HepG2 (cell line): ENCODE measurements around the gene ZFYVE28. TPM values are rescaled to one million over a fixed set of nuclear protein-coding genes. Genes with fewer than 3 reads are reported as not detected.

Source experiments
- ATAC-seq: fragments of 200-7000 bp; cut with Tn5 transposase; 3 replicates; pipeline ENCODE4 v1.9.1; 2020; ENCODE audit warnings: mild to moderate bottlenecking, moderate library complexity
- BruUV-seq: library from RNA; stranded (reverse); fragments of 400-500 nt; replicated peaks from 2 replicates; lab custom pipeline; 2021; lab: Mats Ljungman, UMichigan
- CTCF ChIA-PET: fragments of 300-600 bp; formaldehyde crosslinking; extraction: SDS; loops from one replicate; lab custom pipeline; 2021; ENCODE audit warnings: low total read pairs, inconsistent platforms, low intra/inter-chr PET ratio; lab: Yijun Ruan, JAX
- POLR2A ChIA-PET: fragments of 350-600 bp; sonication (Branson Sonifier 250); formaldehyde crosslinking; loops from one replicate; lab custom pipeline; 2020; ENCODE audit warnings: antibody characterized with exemption, inconsistent platforms; lab: Yijun Ruan, JAX
- DNase-seq: peaks from one replicate; pipeline ENCODE4 v3.0.0-alpha.2; 2015; ENCODE audit warnings: low spot score
- FAIRE-seq: peaks from 3 replicates; lab custom pipeline; 2011; peaks lifted over from hg19 to GRCh38; lab: Jason Lieb, UNC
- H2AFZ ChIP-seq: one replicate; pipeline ENCODE4 v1.6.1; 2011; ENCODE audit warnings: low read length, inconsistent platforms
- H3K27ac ChIP-seq: fragments of 300-600 bp; 3 replicates; pipeline ENCODE4 v1.8.0; 2011; ENCODE audit warnings: mixed run types, mild to moderate bottlenecking, mixed read lengths, low read length, inconsistent platforms; ENCODE audit not compliant: insufficient read depth; ENCODE audit errors: extremely low read length
- H3K27me3 ChIP-seq, 2 experiments: fragments of 200-600 bp in 1 of 2; 2 replicates in 1 of 2; 3 replicates in 1 of 2; pipeline versions ENCODE4 v1.6.0 to v1.8.0; 2011; ENCODE audit warnings: low read length in 2 of 2, mild to moderate bottlenecking in 2 of 2, moderate library complexity in 2 of 2, inconsistent platforms in 1 of 2; ENCODE audit not compliant: insufficient read depth in 2 of 2, control insufficient read depth in 1 of 2
- H3K36me3 ChIP-seq, 2 experiments: fragments of 200-600 bp in 1 of 2; replicated peaks in 1 of 2; 2 replicates in 1 of 2; 3 replicates in 1 of 2; pipeline versions ENCODE4 v1.5.1 to v1.8.0; 2011; ENCODE audit warnings: low read length in 2 of 2, inconsistent platforms in 1 of 2; ENCODE audit not compliant: insufficient read depth in 2 of 2, control insufficient read depth in 1 of 2
- H3K4me1 ChIP-seq: 2 replicates; pipeline ENCODE4 v1.5.1; 2012; ENCODE audit warnings: low read length, inconsistent platforms; ENCODE audit not compliant: insufficient read depth
- H3K4me2 ChIP-seq: 2 replicates; pipeline ENCODE4 v1.6.0; 2011; ENCODE audit warnings: low read depth, low read length, inconsistent platforms
- H3K4me3 ChIP-seq, 3 experiments: fragments of 200-600 bp in 1 of 3; sonication (generic), shearing (Covaris generic) in 1 of 3; replicated peaks in 1 of 3; 2 replicates each; pipeline ENCODE4 v1.5.1; 2011 to 2016; ENCODE audit warnings: low read length in 3 of 3, inconsistent platforms in 2 of 3, low read depth in 2 of 3, mild to moderate bottlenecking in 2 of 3, control low read depth in 1 of 3, mixed read lengths in 1 of 3; ENCODE audit not compliant: insufficient read depth in 1 of 3
- H3K79me2 ChIP-seq: one replicate; pipeline ENCODE4 v1.6.1; 2011; ENCODE audit warnings: low read length, inconsistent platforms; ENCODE audit not compliant: insufficient read depth
- H3K9ac ChIP-seq: 2 replicates; pipeline ENCODE4 v1.6.0; 2011; ENCODE audit warnings: mild to moderate bottlenecking, low read depth, low read length, inconsistent platforms; ENCODE audit not compliant: insufficient read depth
- H3K9me3 ChIP-seq: 2 replicates; pipeline ENCODE4 v1.5.1; 2012; ENCODE audit warnings: mild to moderate bottlenecking, low read length
- H4K20me1 ChIP-seq: 2 replicates; pipeline ENCODE4 v1.6.0; 2011; ENCODE audit warnings: inconsistent platforms, mild to moderate bottlenecking, low read length, moderate library complexity; ENCODE audit not compliant: insufficient read depth
- AGO2 ChIP-seq: fragments of 200-400 bp; formaldehyde crosslinking; optimal IDR thresholded peaks from 2 replicates; pipeline ENCODE3; 2017; ENCODE audit warnings: mild to moderate bottlenecking, low read depth, low read length, moderate library complexity
- CBX1 ChIP-seq: IDR thresholded peaks from one replicate; pipeline ENCODE4 v1.6.1; 2016; ENCODE audit warnings: antibody characterized with exemption, low read depth
- CBX5 ChIP-seq: sonication (generic); formaldehyde crosslinking; IDR thresholded peaks from 2 replicates; pipeline ENCODE4 v1.4.0; 2020; ENCODE audit warnings: missing genetic modification reagents, borderline replicate concordance
- CEBPB ChIP-seq: IDR thresholded peaks from 2 replicates; pipeline ENCODE4 v1.6.1; 2011; ENCODE audit warnings: low read depth, low read length, improper control_type of control experiment, borderline replicate concordance
- CENPT ChIP-seq: sonication (generic); formaldehyde crosslinking; IDR thresholded peaks from 2 replicates; pipeline ENCODE4 v1.8.0; 2022; ENCODE audit warnings: low read depth, mild to moderate bottlenecking, moderate library complexity, missing genetic modification reagents
- HDAC2 ChIP-seq: sonication (generic); formaldehyde crosslinking; IDR thresholded peaks from 2 replicates; pipeline ENCODE4 v1.4.0; 2020; ENCODE audit warnings: missing genetic modification reagents
- KLF12 ChIP-seq: sonication (generic); formaldehyde crosslinking; IDR thresholded peaks from 2 replicates; pipeline ENCODE4 v1.4.0; 2020; ENCODE audit warnings: missing genetic modification reagents, borderline replicate concordance
- MAFK ChIP-seq, 2 experiments: IDR thresholded peaks in 1 of 2; conservative IDR thresholded peaks in 1 of 2; 2 replicates each; pipeline ENCODE4 v1.6.1; 2011; ENCODE audit warnings: improper control_type of control experiment in 2 of 2, low read length in 2 of 2
- RBM39 ChIP-seq: fragments of 200-400 bp; formaldehyde crosslinking; IDR thresholded peaks from one replicate; pipeline ENCODE4 v1.6.1; 2018; ENCODE audit warnings: antibody characterized with exemption, mild to moderate bottlenecking, low read depth, low read length; ENCODE audit not compliant: poor library complexity, severe bottlenecking
- RXRA ChIP-seq: sonication (generic); formaldehyde crosslinking; IDR thresholded peaks from 2 replicates; pipeline ENCODE4 v1.5.1; 2020; ENCODE audit warnings: missing genetic modification reagents
- SALL2 ChIP-seq: sonication (generic); formaldehyde crosslinking; IDR thresholded peaks from 2 replicates; pipeline ENCODE4 v1.8.1; 2023; ENCODE audit warnings: mild to moderate bottlenecking, missing genetic modification reagents, inconsistent platforms
- SIX4 ChIP-seq: sonication (generic); formaldehyde crosslinking; IDR thresholded peaks from 2 replicates; pipeline ENCODE4 v1.4.0; 2020; ENCODE audit warnings: missing genetic modification reagents
- ZBTB38 ChIP-seq: sonication (generic); formaldehyde crosslinking; IDR thresholded peaks from 2 replicates; pipeline ENCODE4 v1.5.1; 2020; ENCODE audit warnings: mild to moderate bottlenecking, missing genetic modification reagents
- ZFP36L1 ChIP-seq: sonication (generic); formaldehyde crosslinking; IDR thresholded peaks from 2 replicates; pipeline ENCODE4 v1.8.0; 2022; ENCODE audit warnings: mild to moderate bottlenecking, missing genetic modification reagents, moderate library complexity
- ZNF263 ChIP-seq: sonication (generic); formaldehyde crosslinking; IDR thresholded peaks from 2 replicates; pipeline ENCODE4 v1.4.0; 2020; ENCODE audit warnings: missing genetic modification reagents
- ZNF879 ChIP-seq: sonication (generic); formaldehyde crosslinking; IDR thresholded peaks from 2 replicates; pipeline ENCODE4 v1.8.1; 2023; ENCODE audit warnings: missing genetic modification reagents
- WGBS: methylation state at CpG from one replicate; pipeline ENCODE4 v1.1.6; 2017; ENCODE audit warnings: low lambda C conversion rate; 5-methylcytosine and 5-hydroxymethylcytosine counted together
- in situ Hi-C: cut with HindIII; loops from 2 replicates; pipeline ENCODE4 v1.10.0; 2017; ENCODE audit warnings: low pct_unique_long_range_greater_than_20kb; ENCODE audit not compliant: extremely low pct_ligation_motif_present
- intact Hi-C: fragments of 100-400 bp; cut with micrococcal nuclease; formaldehyde crosslinking; loops from one replicate; pipeline ENCODE4 v1.10.0; 2022; ENCODE audit not compliant: unreplicated experiment
- polyA plus RNA-seq, 8 experiments: library from polyadenylated mRNA; depleted of rRNA in 3 of 8; stranded (reverse) in 7 of 8; unstranded in 1 of 8; fragments of >200 nt; fragmentation: Illumina TruSeq in 4 of 8; extraction: Trizol in 4 of 8; gene quantifications; 2 replicates each; pipeline versions ENCODE4 v1.2.1 to v1.2.3, GENCODE V29; 2011 to 2016; ENCODE audit warnings: low read depth in 4 of 8, missing spikeins in 1 of 8, mixed read lengths in 1 of 8; ENCODE audit not compliant: insufficient read depth in 1 of 8
- total RNA-seq, 5 experiments: library from RNA; depleted of rRNA; stranded (reverse); fragments of >200 nt; fragmentation: Illumina TruSeq; extraction: Trizol; gene quantifications; 2 replicates each; pipeline ENCODE4 v1.2.3, GENCODE V29; 2016; ENCODE audit warnings: low read depth in 1 of 5
- TF ChIP-seq, protein P1 (sequence below): sonication (generic); formaldehyde crosslinking; conservative IDR thresholded peaks from 2 replicates; pipeline ENCODE4 v1.8.0; 2022; ENCODE audit warnings: mild to moderate bottlenecking, moderate library complexity, missing genetic modification reagents
- TF ChIP-seq, protein P2 (sequence below): sonication (generic); formaldehyde crosslinking; IDR thresholded peaks from 2 replicates; pipeline ENCODE4 v1.4.0; 2020; ENCODE audit warnings: missing genetic modification reagents, borderline replicate concordance
- TF ChIP-seq, protein P3 (sequence below): sonication (generic); formaldehyde crosslinking; IDR thresholded peaks from 2 replicates; pipeline ENCODE4 v1.4.0; 2020; ENCODE audit warnings: mild to moderate bottlenecking, missing genetic modification reagents

ZFYVE28 gene
- total and polyA plus RNA-seq, 2 of the 13 experiments (the other 11 are each of a cell fraction or from before 2014, with no cell fraction given), result 0.12 to 0.22 TPM

DNA sequence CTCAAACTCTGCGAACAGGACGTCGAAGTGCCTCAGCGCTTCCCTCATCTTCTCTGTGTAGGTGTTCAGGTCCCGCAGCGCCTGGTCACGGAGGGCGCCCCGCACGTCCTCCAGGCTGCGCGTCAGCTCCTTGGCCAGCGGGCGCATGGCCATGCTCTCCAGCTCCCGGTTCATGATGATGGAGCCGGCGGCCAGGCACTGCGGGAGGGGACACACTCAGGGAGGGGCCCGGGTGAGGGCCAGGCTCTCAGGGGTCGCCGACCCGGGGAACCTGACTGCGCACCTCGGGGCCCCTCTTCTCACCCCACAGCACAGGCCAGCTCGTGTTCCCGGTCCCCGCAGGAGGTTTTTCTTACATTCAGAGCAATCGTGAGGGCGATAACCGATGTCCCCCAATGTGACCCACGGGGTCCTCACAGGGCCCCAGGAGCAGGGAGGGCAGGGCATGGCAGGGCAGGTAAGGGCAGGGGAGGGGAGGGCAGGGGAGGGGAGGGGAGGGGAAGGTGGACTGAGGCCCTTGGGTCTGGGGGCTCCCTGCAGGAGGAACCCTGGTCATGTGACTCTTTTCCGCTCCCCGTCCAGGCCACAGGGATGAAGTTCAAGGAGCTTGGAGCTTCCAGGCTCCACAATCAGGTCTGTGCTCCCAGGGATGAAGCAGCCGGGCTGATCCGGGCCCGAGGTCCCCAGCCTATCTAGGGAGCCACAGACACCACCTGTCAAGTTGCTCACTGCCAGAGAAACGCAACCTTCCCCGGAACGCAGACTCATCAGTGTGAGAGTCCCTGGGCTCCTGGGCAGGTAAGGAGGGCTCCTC lies 78.8 kb downstream of the ZFYVE28 start:
- no peak overlapping the region for H3K27ac ChIP-seq
- no peaks in the 10 kb centered on the region for H3K36me3 ChIP-seq
- WGBS, result no CpG with 5 or more reads among the region's 39 CpGs
- no peak overlapping the region for H3K4me3 ChIP-seq
- in situ Hi-C loops, result no loop called here
- H4K20me1 ChIP-seq, result no peaks in the 10 kb centered on the region
- peaks cover 7 to 15% of the 10 kb centered on the region in 2 experiments for H3K27me3 ChIP-seq
- no TSS peak for BruUV-seq
- ChIA-PET POLR2A (no interaction called here), CTCF (no interaction called here)
- H3K4me2 ChIP-seq, result no peak overlapping the region
- FAIRE-seq (no peak), ATAC-seq (peak; percentile 21; the same call in 1 of the 3 replicates), DNase-seq (no peak)
- H3K79me2 ChIP-seq, result no peaks in the 10 kb centered on the region
- intact Hi-C loops, result no loop called here
- no peak overlapping the region for H2AFZ ChIP-seq
- H3K4me1 ChIP-seq, result no peaks in the 10 kb centered on the region
- no peaks in the 10 kb centered on the region for H3K9me3 ChIP-seq
- no peak overlapping the region for H3K9ac ChIP-seq
- TF ChIP-seq ZNF263 (peak; percentile 20; the same call in 1 of the 2 replicates), CENPT (CRISPR knock-in tag) (no peak), SALL2 (CRISPR knock-in tag) (no peak), RXRA (CRISPR knock-in tag) (no peak), ZBTB38 (0 out of 2 replicates have a peak, but pooled peaks have one; percentile 29), RBM39 (no peak), CBX5 (CRISPR knock-in tag) (no peak), ZNF879 (no peak), SIX4 (CRISPR knock-in tag) (no peak), AGO2 (no peak), KLF12 (no peak), CBX1 (no peak), HDAC2 (CRISPR knock-in tag) (no peak), ZFP36L1 (no peak), CEBPB (no peak), MAFK (conservative IDR thresholded peaks at IDR 0.05 in 1 of 2, IDR thresholded peaks at IDR 0.05 in 1 of 2; ENCODE audit: low read length in 2 of 2) (no peak)
- TF ChIP-seq, protein P1, sequence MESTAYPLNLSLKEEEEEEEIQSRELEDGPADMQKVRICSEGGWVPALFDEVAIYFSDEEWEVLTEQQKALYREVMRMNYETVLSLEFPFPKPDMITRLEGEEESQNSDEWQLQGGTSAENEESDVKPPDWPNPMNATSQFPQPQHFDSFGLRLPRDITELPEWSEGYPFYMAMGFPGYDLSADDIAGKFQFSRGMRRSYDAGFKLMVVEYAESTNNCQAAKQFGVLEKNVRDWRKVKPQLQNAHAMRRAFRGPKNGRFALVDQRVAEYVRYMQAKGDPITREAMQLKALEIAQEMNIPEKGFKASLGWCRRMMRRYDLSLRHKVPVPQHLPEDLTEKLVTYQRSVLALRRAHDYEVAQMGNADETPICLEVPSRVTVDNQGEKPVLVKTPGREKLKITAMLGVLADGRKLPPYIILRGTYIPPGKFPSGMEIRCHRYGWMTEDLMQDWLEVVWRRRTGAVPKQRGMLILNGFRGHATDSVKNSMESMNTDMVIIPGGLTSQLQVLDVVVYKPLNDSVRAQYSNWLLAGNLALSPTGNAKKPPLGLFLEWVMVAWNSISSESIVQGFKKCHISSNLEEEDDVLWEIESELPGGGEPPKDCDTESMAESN (CRISPR knock-in tag), result no peak
- TF ChIP-seq, protein P2, sequence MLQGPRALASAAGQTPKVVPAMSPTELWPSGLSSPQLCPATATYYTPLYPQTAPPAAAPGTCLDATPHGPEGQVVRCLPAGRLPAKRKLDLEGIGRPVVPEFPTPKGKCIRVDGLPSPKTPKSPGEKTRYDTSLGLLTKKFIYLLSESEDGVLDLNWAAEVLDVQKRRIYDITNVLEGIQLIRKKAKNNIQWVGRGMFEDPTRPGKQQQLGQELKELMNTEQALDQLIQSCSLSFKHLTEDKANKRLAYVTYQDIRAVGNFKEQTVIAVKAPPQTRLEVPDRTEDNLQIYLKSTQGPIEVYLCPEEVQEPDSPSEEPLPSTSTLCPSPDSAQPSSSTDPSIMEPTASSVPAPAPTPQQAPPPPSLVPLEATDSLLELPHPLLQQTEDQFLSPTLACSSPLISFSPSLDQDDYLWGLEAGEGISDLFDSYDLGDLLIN (CRISPR knock-in tag), result no peak
- TF ChIP-seq, protein P3, sequence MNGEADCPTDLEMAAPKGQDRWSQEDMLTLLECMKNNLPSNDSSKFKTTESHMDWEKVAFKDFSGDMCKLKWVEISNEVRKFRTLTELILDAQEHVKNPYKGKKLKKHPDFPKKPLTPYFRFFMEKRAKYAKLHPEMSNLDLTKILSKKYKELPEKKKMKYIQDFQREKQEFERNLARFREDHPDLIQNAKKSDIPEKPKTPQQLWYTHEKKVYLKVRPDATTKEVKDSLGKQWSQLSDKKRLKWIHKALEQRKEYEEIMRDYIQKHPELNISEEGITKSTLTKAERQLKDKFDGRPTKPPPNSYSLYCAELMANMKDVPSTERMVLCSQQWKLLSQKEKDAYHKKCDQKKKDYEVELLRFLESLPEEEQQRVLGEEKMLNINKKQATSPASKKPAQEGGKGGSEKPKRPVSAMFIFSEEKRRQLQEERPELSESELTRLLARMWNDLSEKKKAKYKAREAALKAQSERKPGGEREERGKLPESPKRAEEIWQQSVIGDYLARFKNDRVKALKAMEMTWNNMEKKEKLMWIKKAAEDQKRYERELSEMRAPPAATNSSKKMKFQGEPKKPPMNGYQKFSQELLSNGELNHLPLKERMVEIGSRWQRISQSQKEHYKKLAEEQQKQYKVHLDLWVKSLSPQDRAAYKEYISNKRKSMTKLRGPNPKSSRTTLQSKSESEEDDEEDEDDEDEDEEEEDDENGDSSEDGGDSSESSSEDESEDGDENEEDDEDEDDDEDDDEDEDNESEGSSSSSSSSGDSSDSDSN (CRISPR knock-in tag), result no peak
